Keratinocyte (primary cell): ENCODE measurements around the gene KMT2A. TPM values are rescaled to one million over a fixed set of nuclear protein-coding genes. Genes with fewer than 3 reads are reported as not detected.
A peak's percentile ranks its signal among the peaks of the same experiment; 100 is the strongest.

Experiments
- DNase-seq: peaks from one replicate; pipeline ENCODE4 v3.0.0-alpha.2; 2011; ENCODE audit warnings: low read depth, missing footprints, low spot score
- FAIRE-seq: peaks from 2 replicates; lab custom pipeline; 2011; peaks lifted over from hg19 to GRCh38; lab: Jason Lieb, UNC
- H2AFZ ChIP-seq: 2 replicates; pipeline ENCODE4 v1.6.0; 2012; ENCODE audit warnings: low read length, control low read depth, inconsistent platforms; ENCODE audit not compliant: control insufficient read depth
- H3K27ac ChIP-seq: 2 replicates; pipeline ENCODE4 v1.5.1; 2011; ENCODE audit warnings: low read length; ENCODE audit not compliant: control insufficient read depth, insufficient read depth
- H3K27me3 ChIP-seq: 3 replicates; pipeline ENCODE4 v1.6.0; 2011; ENCODE audit warnings: low read length; ENCODE audit not compliant: control insufficient read depth, insufficient read depth; ENCODE audit errors: extremely low read depth
- H3K36me3 ChIP-seq, 2 experiments: 2 replicates in 1 of 2; 3 replicates in 1 of 2; pipeline ENCODE4 v1.5.1; 2011; ENCODE audit warnings: low read length in 2 of 2, mild to moderate bottlenecking in 1 of 2; ENCODE audit not compliant: control insufficient read depth in 2 of 2, insufficient read depth in 2 of 2; ENCODE audit errors: extremely low read depth in 1 of 2
- H3K4me1 ChIP-seq: 3 replicates; pipeline ENCODE4 v1.5.1; 2011; ENCODE audit warnings: low read length; ENCODE audit not compliant: control insufficient read depth, insufficient read depth; ENCODE audit errors: extremely low read depth
- H3K4me2 ChIP-seq: 3 replicates; pipeline ENCODE4 v1.6.0; 2011; ENCODE audit warnings: low read depth, low read length; ENCODE audit not compliant: control insufficient read depth, insufficient read depth; ENCODE audit errors: extremely low read depth
- H3K4me3 ChIP-seq, 3 experiments: fragments of 200-600 bp in 1 of 3; sonication (generic) in 1 of 3; 2 replicates in 2 of 3; 3 replicates in 1 of 3; pipeline ENCODE4 v1.5.1; 2011 to 2016; ENCODE audit warnings: low read length in 3 of 3, mild to moderate bottlenecking in 3 of 3, control low read depth in 2 of 3, inconsistent platforms in 1 of 3, low read depth in 1 of 3, mixed read lengths in 1 of 3, mixed run types in 1 of 3, moderate library complexity in 1 of 3; ENCODE audit not compliant: control insufficient read depth in 2 of 3, insufficient read depth in 2 of 3; ENCODE audit errors: extremely low read depth in 1 of 3
- H3K79me2 ChIP-seq: 2 replicates; pipeline ENCODE4 v1.6.0; 2012; ENCODE audit warnings: low read length; ENCODE audit not compliant: control insufficient read depth, insufficient read depth
- H3K9ac ChIP-seq: 3 replicates; pipeline ENCODE4 v1.6.0; 2011; ENCODE audit warnings: low read length; ENCODE audit not compliant: control insufficient read depth, insufficient read depth; ENCODE audit errors: extremely low read depth
- H3K9me1 ChIP-seq: 3 replicates; pipeline ENCODE4 v1.6.0; 2011; ENCODE audit warnings: low read length; ENCODE audit not compliant: control insufficient read depth, insufficient read depth; ENCODE audit errors: extremely low read depth
- H3K9me3 ChIP-seq: 2 replicates; pipeline ENCODE4 v1.5.1; 2012; ENCODE audit warnings: low read depth, low read length; ENCODE audit not compliant: control insufficient read depth
- H4K20me1 ChIP-seq: 3 replicates; pipeline ENCODE4 v1.6.0; 2011; ENCODE audit warnings: low read length; ENCODE audit not compliant: control insufficient read depth, insufficient read depth; ENCODE audit errors: extremely low read depth
- CTCF ChIP-seq, 3 experiments: IDR thresholded peaks in 1 of 3; conservative IDR thresholded peaks in 1 of 3; optimal IDR thresholded peaks in 1 of 3; 2 replicates in 2 of 3; 3 replicates in 1 of 3; pipeline versions ENCODE3 to v1.5.1; 2011; ENCODE audit warnings: low read length in 3 of 3, mild to moderate bottlenecking in 3 of 3, moderate library complexity in 2 of 3, control low read depth in 1 of 3, inconsistent platforms in 1 of 3; ENCODE audit not compliant: insufficient read depth in 2 of 3; ENCODE audit errors: extremely low read depth in 1 of 3
- EZH2 ChIP-seq: IDR thresholded peaks from one replicate; pipeline ENCODE4 v1.6.1; 2012; ENCODE audit warnings: inconsistent platforms, mild to moderate bottlenecking, low read length, moderate library complexity
- dilution Hi-C: fragments of 300-500 bp; cut with MboI; formaldehyde crosslinking; loops from one replicate; pipeline ENCODE4 v1.7.0; 2020; ENCODE audit warnings: low sequenced_read_pairs; ENCODE audit not compliant: extremely low pct_ligation_motif_present
- polyA plus RNA-seq, 5 experiments: library from polyadenylated mRNA; depleted of rRNA in 3 of 5; stranded (reverse) in 3 of 5; stranded (forward) in 1 of 5; unstranded in 1 of 5; fragments of >200 nt; gene quantifications; 1 replicate in 1 of 5; 2 replicates in 3 of 5; 3 replicates in 1 of 5; pipeline versions ENCODE4 v1.2.1 to v1.2.3, GENCODE V29; 2011 to 2012; ENCODE audit warnings: missing spikeins in 2 of 5, low read depth in 1 of 5, low replicate concordance in 1 of 5

Gene KMT2A
- polyA plus RNA-seq, 1 donor (not counting 4 experiments of a cell fraction or from before 2014, with no cell fraction given), result 11.7 TPM

GRCh38 chr11:118439646-118440045, 3.4 kb downstream of the KMT2A start:
- TF ChIP-seq EZH2, result no peak
- TF ChIP-seq CTCF (optimal IDR thresholded peaks at IDR 0.05 in 1 of 3, IDR thresholded peaks at IDR 0.05 in 1 of 3, conservative IDR thresholded peaks at IDR 0.05 in 1 of 3; ENCODE audit: extremely low read depth in 1 of 3, insufficient read depth in 2 of 3, low read length in 3 of 3), result no peak
- no peak overlapping the region for H2AFZ ChIP-seq
- no peak overlapping the region for H3K9ac ChIP-seq
- H3K4me1 ChIP-seq, result peaks cover 30% of the 10 kb centered on the region
- dilution Hi-C loops, result no loop called here
- H4K20me1 ChIP-seq, result peaks cover 16% of the 10 kb centered on the region
- H3K4me2 ChIP-seq, result no peak overlapping the region
- H3K9me3 ChIP-seq, result no peaks in the 10 kb centered on the region
- peaks cover 80% of the 10 kb centered on the region for H3K79me2 ChIP-seq
- H3K4me3 ChIP-seq, result no peak overlapping the region
- no peaks in the 10 kb centered on the region for H3K27me3 ChIP-seq
- H3K9me1 ChIP-seq, result no peaks in the 10 kb centered on the region
- FAIRE-seq, result no peak
- no peak overlapping the region for H3K27ac ChIP-seq
- DNase-seq, result no peak
- peaks cover 0 to 3% of the 10 kb centered on the region in 2 experiments for H3K36me3 ChIP-seq

DNA sequence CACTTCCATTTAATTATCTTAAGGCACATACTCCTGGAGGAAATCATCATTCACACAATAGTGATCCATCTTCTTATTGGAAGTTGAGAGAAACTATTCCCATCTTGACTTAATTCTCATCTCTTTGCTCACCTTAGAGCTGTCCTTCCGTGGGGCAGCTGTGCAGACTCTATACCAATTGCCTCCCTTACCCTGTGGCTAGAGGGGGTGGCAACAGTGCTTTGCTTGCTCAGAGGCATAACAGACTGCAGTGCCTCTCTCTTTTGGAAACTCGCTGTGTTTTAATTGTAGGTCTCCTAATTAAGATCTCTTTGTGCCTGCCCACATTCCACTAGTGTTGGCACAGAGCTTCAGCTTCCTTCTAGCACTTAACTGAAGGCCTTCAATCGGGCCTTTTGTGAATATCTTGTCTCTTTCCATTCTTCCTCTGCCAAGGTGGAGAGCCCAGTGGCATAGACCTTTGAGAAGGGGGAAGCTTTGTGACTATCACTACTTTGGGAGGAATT, 5.5 kb downstream of the KMT2A start:
- peak overlapping the region; percentile 10 for H3K27ac ChIP-seq
- no peak overlapping the region for H3K4me3 ChIP-seq
- no peak overlapping the region for H3K9ac ChIP-seq
- DNase-seq (no peak), FAIRE-seq (no peak)
- no peaks in the 10 kb centered on the region for H3K27me3 ChIP-seq
- H3K4me2 ChIP-seq, result peak overlapping the region; percentile 52
- H3K9me3 ChIP-seq, result no peaks in the 10 kb centered on the region
- H3K36me3 ChIP-seq, result peaks cover 0 to 3% of the 10 kb centered on the region in 2 experiments
- peaks cover 23% of the 10 kb centered on the region for H3K4me1 ChIP-seq
- TF ChIP-seq EZH2 (no peak), CTCF (optimal IDR thresholded peaks at IDR 0.05 in 1 of 3, IDR thresholded peaks at IDR 0.05 in 1 of 3, conservative IDR thresholded peaks at IDR 0.05 in 1 of 3; ENCODE audit: extremely low read depth in 1 of 3, insufficient read depth in 2 of 3, low read length in 3 of 3) (no peak)
- no peak overlapping the region for H2AFZ ChIP-seq
- peaks cover 98% of the 10 kb centered on the region for H3K79me2 ChIP-seq
- H3K9me1 ChIP-seq, result no peaks in the 10 kb centered on the region
- dilution Hi-C loops, result no loop called here
- peaks cover 16% of the 10 kb centered on the region for H4K20me1 ChIP-seq
